Gastrocnemius medialis (tissue), 4 donors: ENCODE data around the gene LEFTY2.

Experiments used
- POLR2A ChIP-seq, 2 donors: fragments of 450-650 bp; IDR thresholded peaks; one replicate each; pipeline ENCODE4 v1.6.1; 2017; ENCODE audit warnings: antibody characterized with exemption in 2 of 2, mild to moderate bottlenecking in 2 of 2, moderate library complexity in 2 of 2
- TF ChIP-seq, protein P1 (sequence below), 5 experiments: fragments of 450-650 bp in 3 of 5; fragments of 200-600 bp in 2 of 5; sonication (generic) in 2 of 5; IDR thresholded peaks in 4 of 5; conservative IDR thresholded peaks in 1 of 5; 1 replicate in 4 of 5; 2 replicates in 1 of 5; pipeline ENCODE4 v1.5.1; 2016 to 2019; ENCODE audit warnings: antibody characterized with exemption in 5 of 5, mild to moderate bottlenecking in 3 of 5, moderate library complexity in 3 of 5

DNA sequence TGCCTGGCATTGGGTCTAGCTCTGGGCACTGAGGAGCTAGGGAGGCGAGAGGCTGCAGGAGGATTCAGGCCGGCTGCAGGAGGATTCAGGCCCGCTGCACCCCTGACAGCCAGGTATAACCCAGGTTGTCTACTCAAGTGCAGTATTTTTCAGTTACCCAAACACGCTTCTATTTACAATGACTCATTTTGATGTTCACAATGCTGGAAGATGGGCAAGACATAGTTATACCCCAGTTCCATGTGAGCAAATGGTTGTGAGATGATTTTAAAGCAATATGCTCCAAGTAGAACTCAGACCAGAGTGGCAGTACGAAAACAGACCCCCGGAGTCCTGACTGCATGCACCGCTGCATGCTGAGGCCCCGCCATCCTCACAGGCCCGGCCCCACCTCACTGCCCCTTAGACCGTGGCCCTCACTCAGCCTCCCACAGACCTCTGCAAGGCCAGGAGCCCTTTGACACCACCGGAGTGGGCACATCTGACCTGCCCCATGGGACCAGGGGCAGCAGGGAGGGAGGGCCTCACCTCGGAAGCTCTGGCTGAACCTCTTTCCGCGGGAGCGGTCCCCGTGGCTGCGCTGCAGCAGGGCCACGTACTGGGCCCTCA, 52.6 kb downstream of the LEFTY2 start:
- TF ChIP-seq POLR2A (IDR thresholded peaks at IDR 0.05), result no peak
- TF ChIP-seq, protein P1, sequence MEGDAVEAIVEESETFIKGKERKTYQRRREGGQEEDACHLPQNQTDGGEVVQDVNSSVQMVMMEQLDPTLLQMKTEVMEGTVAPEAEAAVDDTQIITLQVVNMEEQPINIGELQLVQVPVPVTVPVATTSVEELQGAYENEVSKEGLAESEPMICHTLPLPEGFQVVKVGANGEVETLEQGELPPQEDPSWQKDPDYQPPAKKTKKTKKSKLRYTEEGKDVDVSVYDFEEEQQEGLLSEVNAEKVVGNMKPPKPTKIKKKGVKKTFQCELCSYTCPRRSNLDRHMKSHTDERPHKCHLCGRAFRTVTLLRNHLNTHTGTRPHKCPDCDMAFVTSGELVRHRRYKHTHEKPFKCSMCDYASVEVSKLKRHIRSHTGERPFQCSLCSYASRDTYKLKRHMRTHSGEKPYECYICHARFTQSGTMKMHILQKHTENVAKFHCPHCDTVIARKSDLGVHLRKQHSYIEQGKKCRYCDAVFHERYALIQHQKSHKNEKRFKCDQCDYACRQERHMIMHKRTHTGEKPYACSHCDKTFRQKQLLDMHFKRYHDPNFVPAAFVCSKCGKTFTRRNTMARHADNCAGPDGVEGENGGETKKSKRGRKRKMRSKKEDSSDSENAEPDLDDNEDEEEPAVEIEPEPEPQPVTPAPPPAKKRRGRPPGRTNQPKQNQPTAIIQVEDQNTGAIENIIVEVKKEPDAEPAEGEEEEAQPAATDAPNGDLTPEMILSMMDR (IDR thresholded peaks at IDR 0.05 in 4 of 5, conservative IDR thresholded peaks at IDR 0.05 in 1 of 5), result no peak
